CD4-positive, alpha-beta T cell treated with Interleukin-21 for 1 hour (primary cell): ENCODE data around the gene MEIOB.
"Not testable (repeated sequence)": the region's sequence is repeated elsewhere in the genome, so short reads cannot be mapped to it uniquely, and the experiment has no call there.

Source experiments
- DNase-seq: peaks from one replicate; pipeline ENCODE4 v3.0.0-alpha.2; 2020

MEIOB gene

GRCh38 chr16:1877089-1877488 is 5.1 kb upstream of the MEIOB start:
- no peak for DNase-seq

- DNase-seq = no peak
Measured at GRCh38 chr16:1876468-1876867, 4.5 kb upstream of the MEIOB start.

DNA sequence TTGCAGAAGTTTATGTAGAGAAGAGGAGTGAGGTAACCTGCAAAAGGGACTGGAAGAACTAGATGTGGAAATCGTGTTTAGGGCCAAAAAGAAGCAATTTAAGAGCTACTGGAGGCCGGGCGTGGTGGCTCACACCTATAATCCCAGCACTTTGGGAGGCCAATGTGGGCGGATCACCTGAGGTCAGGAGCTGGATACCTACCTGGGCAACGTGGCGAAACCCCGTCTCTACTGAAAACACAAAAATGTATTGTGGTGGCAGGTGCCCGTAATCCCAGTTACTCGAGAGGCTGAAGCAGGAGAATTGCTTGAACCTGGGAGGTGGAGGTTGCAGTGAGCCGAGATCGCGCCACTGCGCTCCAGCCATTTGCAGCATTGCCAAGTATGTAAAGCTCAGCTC is 4.1 kb upstream of the MEIOB start:
- DNase-seq = not testable (repeated sequence)

- no peak for DNase-seq
Measured at GRCh38 chr16:1874854-1875253, 2.9 kb upstream of the MEIOB start.

- no peak for DNase-seq
Measured at GRCh38 chr16:1870365-1871082, 1.4 kb downstream of the MEIOB start.

GRCh38 chr16:1865902-1866690 is 5.9 kb downstream of the MEIOB start:
- DNase-seq = no peak

- peak; percentile 42 for DNase-seq
Measured at GRCh38 chr16:1863681-1864460, 8.1 kb downstream of the MEIOB start.

- DNase-seq = no peak
Measured at GRCh38 chr16:1862394-1862793, 9.6 kb downstream of the MEIOB start.

DNA sequence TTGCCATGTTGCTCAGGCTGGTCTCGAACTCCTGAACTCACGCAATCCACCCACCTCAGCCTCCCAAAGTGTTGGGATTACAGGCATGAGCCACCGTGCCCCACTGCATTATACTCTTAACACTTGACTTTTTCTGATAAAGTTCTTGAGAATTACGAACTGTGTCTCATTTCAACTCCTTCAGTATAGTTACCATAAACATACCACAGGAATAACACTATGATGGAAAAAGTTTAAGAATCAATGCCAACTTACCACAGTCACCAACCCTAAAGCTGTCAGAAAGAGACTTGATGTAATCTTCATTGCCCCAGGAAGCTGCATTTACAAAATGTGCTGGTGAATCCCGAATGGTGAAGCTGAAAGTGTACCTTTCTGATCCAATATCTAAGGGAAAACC is 10.2 kb downstream of the MEIOB start:
- DNase-seq = no peak

DNA sequence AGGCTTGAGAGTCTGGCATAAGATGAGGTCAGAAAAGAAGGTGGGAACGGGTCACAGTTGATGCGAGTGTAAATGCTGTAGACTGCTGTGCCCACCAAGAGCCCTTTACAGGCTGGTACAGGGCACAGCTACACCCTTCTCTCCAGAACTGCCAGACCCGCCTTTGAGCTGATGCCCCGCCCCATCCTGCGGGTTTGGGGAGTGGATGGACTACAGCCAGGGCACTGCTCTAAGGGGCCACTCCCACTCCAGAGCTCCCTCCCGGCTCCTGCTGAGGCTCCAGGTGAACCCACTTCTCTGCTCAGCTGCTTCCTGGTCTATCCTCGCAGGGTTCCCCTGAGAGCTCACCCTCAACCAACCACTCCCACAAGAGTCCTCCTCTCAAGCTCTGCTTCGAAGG is 12.3 kb downstream of the MEIOB start:
- no peak for DNase-seq

DNA sequence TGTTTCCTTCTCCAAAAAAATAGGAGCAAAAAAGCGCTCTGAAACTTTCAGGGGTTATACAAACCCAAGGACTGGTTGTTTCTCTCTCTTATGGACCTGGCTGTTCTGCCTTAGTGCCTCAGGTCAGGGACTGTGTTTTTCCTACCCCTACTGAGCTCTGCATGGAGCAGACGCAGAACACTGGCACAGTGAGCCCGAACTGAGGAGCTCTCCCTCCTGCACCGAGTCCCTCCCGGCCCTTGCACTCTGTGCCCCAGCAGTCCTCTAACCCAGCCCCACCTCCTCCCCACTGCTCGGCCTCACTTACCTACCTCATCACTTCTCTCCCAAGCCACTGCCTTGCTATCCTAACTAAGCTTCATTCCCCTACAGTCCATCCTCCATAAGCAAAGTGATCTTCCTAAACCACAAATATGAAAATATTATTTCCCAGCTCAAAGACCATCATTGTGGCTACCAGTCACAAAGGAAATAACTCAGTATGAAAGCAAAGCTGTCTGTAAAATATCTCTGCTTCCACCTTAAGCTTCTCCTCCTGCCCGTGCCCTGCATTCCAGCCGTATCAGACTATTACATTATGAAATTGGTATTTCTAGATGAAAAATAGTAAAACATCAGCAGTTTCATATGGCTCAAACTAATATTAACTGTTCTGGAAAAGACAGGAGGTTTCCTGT is 13.6 kb downstream of the MEIOB start:
- DNase-seq = no peak

GRCh38 chr16:1857433-1858097 is 14.4 kb downstream of the MEIOB start:
- DNase-seq = no peak

DNA sequence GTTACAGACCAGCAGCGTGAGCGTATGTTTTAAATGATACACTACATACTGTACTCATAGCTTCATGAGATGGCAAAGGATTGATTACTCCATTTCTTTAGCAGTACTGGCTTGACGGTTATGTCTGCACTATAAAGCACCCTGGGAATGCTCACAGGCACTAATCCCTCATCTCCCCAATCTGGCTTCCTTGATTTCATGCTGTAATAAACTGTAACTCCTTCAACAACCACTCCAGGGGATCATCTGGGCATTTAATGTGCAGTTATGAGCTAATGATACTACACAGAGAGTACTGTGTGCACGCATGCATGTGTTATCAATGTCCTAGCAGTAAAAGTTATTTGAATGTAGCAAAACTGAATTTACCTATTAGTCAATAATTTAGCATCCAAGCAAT is 20.2 kb downstream of the MEIOB start:
- no peak for DNase-seq

GRCh38 chr16:1850981-1851380 is 21.0 kb downstream of the MEIOB start:
- DNase-seq = no peak

- no peak for DNase-seq
Measured at GRCh38 chr16:1846416-1846815, 25.5 kb downstream of the MEIOB start.

- no peak for DNase-seq
Measured at GRCh38 chr16:1845985-1846384, 26.0 kb downstream of the MEIOB start.

- no peak for DNase-seq
Measured at GRCh38 chr16:1839554-1839953, 32.4 kb downstream of the MEIOB start.

DNA sequence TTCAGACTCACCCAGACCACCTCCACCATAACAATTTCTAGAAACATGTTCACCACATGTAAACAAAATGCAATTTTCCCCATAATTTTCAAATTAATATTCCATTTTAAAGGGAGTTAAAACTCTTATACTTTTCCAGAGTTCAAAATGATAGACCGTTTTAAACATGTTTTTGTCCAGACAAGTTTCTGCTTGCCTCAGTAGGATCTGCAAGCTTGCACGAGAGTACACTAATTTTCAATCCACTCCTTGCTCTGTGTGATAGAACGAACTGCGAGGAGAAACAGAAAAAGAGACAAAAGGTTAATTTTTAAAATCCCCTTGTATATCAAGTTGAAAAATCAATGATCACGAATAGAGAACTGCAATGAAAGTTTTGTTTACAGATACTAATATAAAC is 37.9 kb downstream of the MEIOB start:
- no peak for DNase-seq

- no peak for DNase-seq
Measured at GRCh38 chr16:1832838-1833454, 39.0 kb downstream of the MEIOB start.

DNA sequence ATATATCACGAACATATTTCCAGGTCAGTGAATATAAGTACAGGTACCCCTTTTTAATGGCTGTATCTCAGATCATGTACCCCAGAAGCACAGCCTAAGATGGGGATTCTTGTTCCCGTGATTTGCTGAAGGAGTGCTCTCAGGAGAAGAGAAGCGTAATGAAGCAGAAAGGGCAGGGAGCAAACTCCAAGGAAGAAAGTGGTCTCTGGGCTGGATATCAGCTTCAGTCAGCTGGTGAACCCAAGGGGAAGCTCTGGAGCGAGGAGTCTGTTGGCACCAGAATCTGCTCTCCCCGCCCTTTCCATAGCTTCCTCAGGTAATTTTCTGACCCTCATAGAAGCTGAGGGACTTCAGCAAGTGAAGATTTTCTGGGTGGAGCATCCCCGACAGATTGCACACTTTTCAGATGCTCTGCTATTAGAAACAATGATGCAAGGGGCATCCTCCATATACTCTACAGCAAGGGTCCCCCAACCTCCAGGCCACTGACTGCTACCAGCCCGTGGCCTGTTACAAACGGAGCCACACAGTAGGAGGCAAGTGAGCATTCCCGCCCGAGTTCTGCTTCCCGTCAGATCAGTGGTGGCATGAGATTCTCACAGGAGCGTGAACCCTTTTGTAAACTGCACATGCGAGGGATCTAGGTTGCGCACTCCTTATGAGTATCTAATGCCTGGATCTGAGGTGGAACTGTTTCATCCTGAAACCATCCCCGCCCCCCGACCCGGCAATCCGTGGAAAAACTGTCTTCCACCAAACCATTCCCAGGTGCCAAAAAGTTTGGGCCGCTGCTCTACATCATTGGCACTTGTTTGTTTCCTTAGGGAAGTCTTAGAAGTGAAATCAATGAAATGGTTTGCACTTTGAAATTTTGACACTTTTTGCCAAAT is 40.5 kb downstream of the MEIOB start:
- no peak for DNase-seq

- no peak for DNase-seq
Measured at GRCh38 chr16:1830213-1830612, 41.8 kb downstream of the MEIOB start.
